ENCODE data around the gene SPAG16. TPM values are rescaled to one million over a fixed set of nuclear protein-coding genes. Genes with fewer than 3 reads are reported as not detected.

The SPAG16 gene
- total RNA-seq, 1 donor from 2014 or later: 18.1 TPM

DNA sequence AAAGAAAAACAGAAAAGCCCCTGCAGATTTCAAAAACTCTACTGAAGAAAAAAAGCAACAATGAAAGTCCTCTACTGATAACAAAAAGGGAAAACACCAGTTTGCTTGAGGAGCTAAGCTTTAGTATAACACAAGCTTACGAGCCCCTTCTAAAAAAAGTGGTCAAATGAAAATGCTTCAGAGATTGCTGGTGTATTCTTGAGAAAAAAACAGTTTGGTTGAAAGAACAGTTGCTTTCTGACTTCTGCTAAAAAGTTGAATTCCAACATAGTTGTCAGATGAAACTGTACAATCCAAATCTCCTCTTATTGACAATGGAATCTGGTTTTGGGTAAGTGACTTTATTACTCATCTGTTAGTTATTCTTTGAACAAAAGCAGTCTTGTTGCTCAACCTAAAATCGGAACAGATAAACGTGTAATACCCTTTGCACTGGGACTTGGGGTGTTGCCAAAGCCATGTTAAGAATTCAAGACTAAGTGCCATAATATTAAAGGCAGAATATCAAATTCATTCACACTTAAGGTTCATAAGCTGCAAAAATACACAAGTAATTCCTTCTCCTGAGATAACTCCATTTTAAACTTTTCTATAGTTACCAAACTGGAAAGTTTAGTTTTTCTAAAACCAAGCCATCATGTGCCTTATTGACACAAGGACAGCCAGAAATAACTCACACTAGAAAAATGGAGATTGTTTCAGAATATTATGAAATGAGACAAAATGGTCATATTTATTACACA lies 45.3 kb upstream of the SPAG16 start:
- Mint-ChIP-seq H3K27me3 (ENCODE audit: unreplicated experiment) (no peaks in the 10 kb centered on the region), H3K4me3 (ENCODE audit: unreplicated experiment) (no peak overlapping the region)
- DNase-seq: no peak

DNA sequence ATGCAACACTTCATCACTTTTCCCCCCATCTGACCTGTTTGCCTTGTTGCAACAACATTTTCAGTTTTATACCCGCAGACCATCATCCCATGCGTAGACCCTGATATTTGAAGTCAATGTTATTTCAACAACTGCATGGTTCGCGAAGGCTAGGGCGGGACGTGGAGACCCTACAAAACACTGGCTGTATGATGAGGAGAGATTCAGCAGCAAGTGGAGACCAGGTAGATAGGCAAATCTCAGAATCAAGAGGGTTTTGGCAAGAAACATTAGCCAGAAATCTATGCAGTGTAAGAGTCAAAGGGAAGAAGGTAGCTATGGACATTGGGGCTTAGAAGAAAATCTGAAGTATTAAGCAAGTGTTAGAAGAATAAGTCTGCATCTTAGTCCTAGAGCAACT lies 42.4 kb upstream of the SPAG16 start:
- TF ChIP-seq, protein P1, sequence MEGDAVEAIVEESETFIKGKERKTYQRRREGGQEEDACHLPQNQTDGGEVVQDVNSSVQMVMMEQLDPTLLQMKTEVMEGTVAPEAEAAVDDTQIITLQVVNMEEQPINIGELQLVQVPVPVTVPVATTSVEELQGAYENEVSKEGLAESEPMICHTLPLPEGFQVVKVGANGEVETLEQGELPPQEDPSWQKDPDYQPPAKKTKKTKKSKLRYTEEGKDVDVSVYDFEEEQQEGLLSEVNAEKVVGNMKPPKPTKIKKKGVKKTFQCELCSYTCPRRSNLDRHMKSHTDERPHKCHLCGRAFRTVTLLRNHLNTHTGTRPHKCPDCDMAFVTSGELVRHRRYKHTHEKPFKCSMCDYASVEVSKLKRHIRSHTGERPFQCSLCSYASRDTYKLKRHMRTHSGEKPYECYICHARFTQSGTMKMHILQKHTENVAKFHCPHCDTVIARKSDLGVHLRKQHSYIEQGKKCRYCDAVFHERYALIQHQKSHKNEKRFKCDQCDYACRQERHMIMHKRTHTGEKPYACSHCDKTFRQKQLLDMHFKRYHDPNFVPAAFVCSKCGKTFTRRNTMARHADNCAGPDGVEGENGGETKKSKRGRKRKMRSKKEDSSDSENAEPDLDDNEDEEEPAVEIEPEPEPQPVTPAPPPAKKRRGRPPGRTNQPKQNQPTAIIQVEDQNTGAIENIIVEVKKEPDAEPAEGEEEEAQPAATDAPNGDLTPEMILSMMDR (IDR thresholded peaks at IDR 0.05; ENCODE audit: partially characterized antibody, unreplicated experiment): no peak
- Mint-ChIP-seq H3K9me3 (ENCODE audit: unreplicated experiment) (no peaks in the 10 kb centered on the region), H3K27ac (ENCODE audit: unreplicated experiment) (no peak overlapping the region), H3K27me3 (ENCODE audit: unreplicated experiment) (no peaks in the 10 kb centered on the region), H3K36me3 (ENCODE audit: unreplicated experiment) (no peaks in the 10 kb centered on the region), H3K4me1 (ENCODE audit: low read depth, unreplicated experiment) (no peaks in the 10 kb centered on the region), H3K4me3 (ENCODE audit: unreplicated experiment) (no peak overlapping the region)
- DNase-seq: no peak

More for the DNA sequence above, 45.3 kb upstream of the SPAG16 start:
- TF ChIP-seq, protein P1 (IDR thresholded peaks at IDR 0.05; ENCODE audit: partially characterized antibody, unreplicated experiment): no peak
- Mint-ChIP-seq H3K36me3 (ENCODE audit: unreplicated experiment) (no peaks in the 10 kb centered on the region), H3K9me3 (ENCODE audit: unreplicated experiment) (no peaks in the 10 kb centered on the region), H3K27ac (ENCODE audit: unreplicated experiment) (no peak overlapping the region), H3K4me1 (ENCODE audit: low read depth, unreplicated experiment) (peaks cover 8% of the 10 kb centered on the region)

DNA sequence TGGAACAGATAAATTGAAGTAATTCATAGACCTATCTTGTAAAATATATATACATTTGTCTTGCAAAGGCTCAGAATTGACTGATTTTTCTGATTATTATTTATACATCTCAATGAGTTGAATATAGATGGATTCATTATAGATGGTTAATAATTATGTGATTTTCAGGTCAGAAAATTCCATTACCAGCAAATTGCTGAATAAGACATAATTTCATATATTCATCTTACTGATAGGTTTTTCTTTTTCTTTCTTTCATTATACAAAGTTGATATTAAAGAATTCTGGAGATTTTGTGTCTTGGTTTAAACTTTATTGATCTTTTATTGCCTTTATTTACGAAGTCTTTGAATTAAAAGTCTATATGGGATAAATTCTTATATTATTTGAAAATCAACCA lies 41.6 kb upstream of the SPAG16 start:
- no peak overlapping the region for H3K27ac Mint-ChIP-seq (ENCODE audit: unreplicated experiment)
- no peak for DNase-seq
- H3K27me3 Mint-ChIP-seq (ENCODE audit: unreplicated experiment): no peaks in the 10 kb centered on the region
- no peaks in the 10 kb centered on the region for H3K9me3 Mint-ChIP-seq (ENCODE audit: unreplicated experiment)
- no peaks in the 10 kb centered on the region for H3K36me3 Mint-ChIP-seq (ENCODE audit: unreplicated experiment)
- H3K4me1 Mint-ChIP-seq (ENCODE audit: low read depth, unreplicated experiment): no peaks in the 10 kb centered on the region
- TF ChIP-seq, protein P1 (IDR thresholded peaks at IDR 0.05; ENCODE audit: partially characterized antibody, unreplicated experiment): no peak
- H3K4me3 Mint-ChIP-seq (ENCODE audit: unreplicated experiment): no peak overlapping the region

DNA sequence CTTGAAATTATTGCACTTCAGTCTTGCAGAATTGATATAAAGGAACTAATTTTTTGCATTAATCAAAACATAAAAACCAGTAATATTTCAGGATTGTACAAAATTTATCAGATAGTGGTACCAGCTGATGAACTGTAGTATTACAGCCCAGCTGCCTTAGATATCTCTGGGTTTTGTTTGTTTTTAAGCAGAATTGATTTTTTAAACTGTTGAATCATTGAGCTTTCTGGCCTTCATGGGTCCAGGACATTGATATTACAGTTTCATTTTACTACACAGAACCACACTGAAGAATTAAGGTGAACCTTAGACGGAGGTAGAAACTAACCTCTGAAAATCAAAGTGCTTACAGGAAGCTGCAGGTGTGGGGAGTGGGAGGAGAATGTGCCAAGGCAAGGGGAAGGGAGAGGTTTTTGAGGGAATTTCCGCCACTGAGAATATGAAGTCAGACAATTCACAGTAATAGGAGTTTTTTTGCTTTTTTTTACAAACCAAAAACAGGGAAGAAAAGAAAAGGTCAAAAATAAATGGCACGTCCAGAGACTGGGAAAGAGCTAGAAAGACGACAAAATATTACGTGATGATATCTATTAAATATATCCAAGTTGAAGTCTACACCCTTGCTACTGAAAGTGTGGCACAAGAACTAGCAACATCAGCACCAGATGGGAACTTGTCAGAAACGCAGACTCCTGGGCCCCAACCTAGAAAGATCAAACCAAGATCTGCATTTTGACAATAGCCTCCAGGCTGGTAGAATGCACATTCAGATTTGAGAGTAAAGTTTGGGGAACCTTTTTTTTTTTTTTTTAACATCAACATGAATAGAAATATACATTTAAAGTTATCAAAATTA lies 40.8 kb upstream of the SPAG16 start:
- TF ChIP-seq, protein P1 (IDR thresholded peaks at IDR 0.05; ENCODE audit: partially characterized antibody, unreplicated experiment): no peak
- H3K27ac Mint-ChIP-seq (ENCODE audit: unreplicated experiment): no peak overlapping the region
- no peak overlapping the region for H3K4me3 Mint-ChIP-seq (ENCODE audit: unreplicated experiment)
- H3K9me3 Mint-ChIP-seq (ENCODE audit: unreplicated experiment): no peaks in the 10 kb centered on the region
- no peaks in the 10 kb centered on the region for H3K4me1 Mint-ChIP-seq (ENCODE audit: low read depth, unreplicated experiment)
- H3K36me3 Mint-ChIP-seq (ENCODE audit: unreplicated experiment): no peaks in the 10 kb centered on the region
- DNase-seq: no peak
- no peaks in the 10 kb centered on the region for H3K27me3 Mint-ChIP-seq (ENCODE audit: unreplicated experiment)
